HEK293 (cell line): ENCODE results near the gene LRP2BP.
"Not testable (repeated sequence)": the region's sequence is repeated elsewhere in the genome, so short reads cannot be mapped to it uniquely, and the experiment has no call there.

Experiments used
- CTCF ChIA-PET: fragments of 350-600 bp; formaldehyde crosslinking; extraction: SDS; loops from one replicate; lab custom pipeline; 2021; ENCODE audit warnings: antibody characterized with exemption; lab: Yijun Ruan, JAX
- POLR2A ChIA-PET: fragments of 300-600 bp; formaldehyde crosslinking; extraction: SDS; loops from one replicate; lab custom pipeline; 2020; ENCODE audit warnings: antibody characterized with exemption, inconsistent platforms; lab: Yijun Ruan, JAX
- H3K27ac ChIP-seq: fragments of 200-500 bp; sonication (Bioruptor generic); 2 replicates; pipeline ENCODE4 v1.5.1; 2014; ENCODE audit warnings: low read depth, low read length, control low read depth, inconsistent platforms; ENCODE audit errors: extremely low read depth
- H3K36me3 ChIP-seq, 2 experiments: fragments of 200-500 bp in 1 of 2; sonication (Bioruptor generic) in 1 of 2; 1 replicate in 1 of 2; 2 replicates in 1 of 2; pipeline ENCODE4 v1.5.1; 2014 to 2017; ENCODE audit warnings: inconsistent platforms in 2 of 2, low read length in 2 of 2; ENCODE audit not compliant: control insufficient read depth in 2 of 2, insufficient read depth in 1 of 2
- H3K4me1 ChIP-seq: fragments of 200-500 bp; sonication (Bioruptor generic); 2 replicates; pipeline ENCODE4 v1.5.1; 2014; ENCODE audit warnings: mild to moderate bottlenecking, low read length, inconsistent platforms; ENCODE audit not compliant: control insufficient read depth, insufficient read depth
- H3K4me3 ChIP-seq: 2 replicates; pipeline ENCODE4 v1.5.1; 2011; ENCODE audit warnings: low read depth, mild to moderate bottlenecking, control low read depth, low read length, moderate library complexity
- H3K9me3 ChIP-seq: fragments of 200-500 bp; sonication (Bioruptor generic); 2 replicates; pipeline ENCODE4 v1.5.1; 2014; ENCODE audit warnings: low read depth, low read length, inconsistent platforms; ENCODE audit not compliant: control insufficient read depth, insufficient read depth
- GLI2 ChIP-seq: fragments of 450-650 bp; formaldehyde crosslinking; IDR thresholded peaks from 2 replicates; pipeline ENCODE4; 2017; ENCODE audit warnings: missing biosample characterization, missing genetic modification characterization, low read depth, borderline replicate concordance
- GLIS2 ChIP-seq: fragments of 450-650 bp; formaldehyde crosslinking; IDR thresholded peaks from 2 replicates; pipeline ENCODE4 v1.5.1; 2016; ENCODE audit warnings: missing biosample characterization, missing genetic modification characterization
- MZF1 ChIP-seq: fragments of 450-650 bp; formaldehyde crosslinking; IDR thresholded peaks from 2 replicates; pipeline ENCODE4 v1.5.1; 2017; ENCODE audit warnings: missing biosample characterization, missing genetic modification characterization, borderline replicate concordance
- TCF7L2 ChIP-seq: IDR thresholded peaks from 2 replicates; pipeline ENCODE4 v1.6.1; 2011; ENCODE audit warnings: low read depth, mild to moderate bottlenecking, inconsistent platforms, low read length, moderate library complexity, borderline replicate concordance
- ZNF146 ChIP-seq: fragments of 450-650 bp; formaldehyde crosslinking; IDR thresholded peaks from 2 replicates; pipeline ENCODE4 v1.5.1; 2016; ENCODE audit warnings: missing biosample characterization, missing genetic modification characterization
- ZNF184 ChIP-seq: fragments of 450-650 bp; IDR thresholded peaks from 2 replicates; pipeline ENCODE4 v1.5.1; 2018; ENCODE audit warnings: missing biosample characterization, mild to moderate bottlenecking, missing genetic modification characterization
- ZNF239 ChIP-seq: fragments of 450-650 bp; formaldehyde crosslinking; IDR thresholded peaks from 2 replicates; pipeline ENCODE4 v1.5.1; 2016; ENCODE audit warnings: missing biosample characterization, missing genetic modification characterization
- ZNF248 ChIP-seq: fragments of 450-650 bp; formaldehyde crosslinking; IDR thresholded peaks from 2 replicates; pipeline ENCODE4 v1.5.1; 2017; ENCODE audit warnings: missing biosample characterization, missing genetic modification characterization
- ZNF335 ChIP-seq: fragments of 450-650 bp; formaldehyde crosslinking; conservative IDR thresholded peaks from 2 replicates; pipeline ENCODE4 v1.5.1; 2016; ENCODE audit warnings: missing biosample characterization, missing genetic modification characterization
- ZNF366 ChIP-seq: fragments of 450-650 bp; formaldehyde crosslinking; conservative IDR thresholded peaks from 2 replicates; pipeline ENCODE4 v1.5.1; 2016; ENCODE audit warnings: missing biosample characterization, missing genetic modification characterization
- ZNF37A ChIP-seq: fragments of 450-650 bp; IDR thresholded peaks from 2 replicates; pipeline ENCODE4 v1.5.1; 2018; ENCODE audit warnings: missing biosample characterization, missing genetic modification characterization
- ZNF510 ChIP-seq: fragments of 450-650 bp; formaldehyde crosslinking; IDR thresholded peaks from 2 replicates; pipeline ENCODE4 v1.5.1; 2018; ENCODE audit warnings: mild to moderate bottlenecking, missing genetic modification characterization, missing biosample characterization; ENCODE audit not compliant: insufficient replicate concordance
- ZNF521 ChIP-seq: fragments of 450-650 bp; formaldehyde crosslinking; IDR thresholded peaks from 2 replicates; pipeline ENCODE4 v1.5.1; 2017; ENCODE audit warnings: missing biosample characterization, mild to moderate bottlenecking, missing genetic modification characterization
- ZNF621 ChIP-seq: fragments of 450-650 bp; formaldehyde crosslinking; IDR thresholded peaks from 2 replicates; pipeline ENCODE4 v1.5.1; 2017; ENCODE audit warnings: missing biosample characterization, missing genetic modification characterization
- ZNF677 ChIP-seq: fragments of 450-650 bp; IDR thresholded peaks from 2 replicates; pipeline ENCODE4 v1.5.0; 2018; ENCODE audit warnings: missing biosample characterization, mild to moderate bottlenecking, missing genetic modification characterization, moderate library complexity
- TF ChIP-seq, protein P1 (sequence below): fragments of 450-650 bp; formaldehyde crosslinking; IDR thresholded peaks from 2 replicates; pipeline ENCODE4 v1.5.1; 2016; ENCODE audit warnings: missing biosample characterization, missing genetic modification characterization, borderline replicate concordance
- TF ChIP-seq, protein P2 (sequence below): fragments of 450-650 bp; formaldehyde crosslinking; IDR thresholded peaks from 2 replicates; pipeline ENCODE4 v1.5.1; 2016; ENCODE audit warnings: missing biosample characterization, missing genetic modification characterization

Gene LRP2BP

GRCh38 chr4:185364886-185365285, 30.8 kb downstream of the LRP2BP start:
- TF ChIP-seq ZNF510 (tag by site-specific recombination) = no peak
- no peak for TF ChIP-seq MZF1
- TF ChIP-seq ZNF677 = no peak
- no peak for TF ChIP-seq ZNF239 (tag by site-specific recombination)
- no peak for TF ChIP-seq ZNF248 (tag by site-specific recombination)
- TF ChIP-seq ZNF146 (tag by site-specific recombination) = no peak
- no peak for TF ChIP-seq ZNF335 (tag by site-specific recombination)
- H3K4me3 ChIP-seq = no peak overlapping the region
- H3K36me3 ChIP-seq = peaks cover 0 to 14% of the 10 kb centered on the region in 2 experiments
- H3K27ac ChIP-seq = no peak overlapping the region
- H3K4me1 ChIP-seq = no peaks in the 10 kb centered on the region
- no peaks in the 10 kb centered on the region for H3K9me3 ChIP-seq
- CTCF ChIA-PET = no interaction called here
- POLR2A ChIA-PET = no interaction called here

DNA sequence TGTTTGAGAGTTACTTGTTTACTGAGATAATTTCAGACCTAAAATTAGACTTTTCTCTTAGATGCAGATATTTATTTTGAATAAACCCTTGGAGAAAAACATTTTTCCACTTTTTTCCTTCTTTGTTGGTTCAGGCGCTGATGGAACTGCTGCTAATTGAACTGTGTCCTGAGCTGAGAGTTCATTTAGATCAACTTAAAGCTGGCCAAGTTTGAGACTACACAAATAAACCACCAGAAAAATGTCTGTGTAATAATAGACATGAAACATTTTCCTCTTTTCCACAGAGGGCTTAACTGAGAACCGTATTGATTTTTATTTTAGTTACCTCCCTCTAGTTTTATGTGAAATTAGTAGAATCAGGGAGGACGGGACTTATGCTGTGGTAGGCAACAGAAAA, 32.5 kb downstream of the LRP2BP start:
- H3K9me3 ChIP-seq = no peaks in the 10 kb centered on the region
- H3K36me3 ChIP-seq = peaks cover 0 to 17% of the 10 kb centered on the region in 2 experiments
- ChIA-PET CTCF (interaction anchor here (0.6 kb wide), 1 partner anchor 112 kb away, joined by 8 read pairs; no protein-coding TSS in a partner anchor), POLR2A (no interaction called here)
- H3K4me3 ChIP-seq = no peak overlapping the region
- no peak for TF ChIP-seq ZNF37A (tag by site-specific recombination)
- TF ChIP-seq GLI2 (tag by site-specific recombination) = no peak
- TF ChIP-seq ZNF184 (tag by site-specific recombination) = no peak
- TF ChIP-seq TCF7L2 = no peak
- TF ChIP-seq, protein P1, sequence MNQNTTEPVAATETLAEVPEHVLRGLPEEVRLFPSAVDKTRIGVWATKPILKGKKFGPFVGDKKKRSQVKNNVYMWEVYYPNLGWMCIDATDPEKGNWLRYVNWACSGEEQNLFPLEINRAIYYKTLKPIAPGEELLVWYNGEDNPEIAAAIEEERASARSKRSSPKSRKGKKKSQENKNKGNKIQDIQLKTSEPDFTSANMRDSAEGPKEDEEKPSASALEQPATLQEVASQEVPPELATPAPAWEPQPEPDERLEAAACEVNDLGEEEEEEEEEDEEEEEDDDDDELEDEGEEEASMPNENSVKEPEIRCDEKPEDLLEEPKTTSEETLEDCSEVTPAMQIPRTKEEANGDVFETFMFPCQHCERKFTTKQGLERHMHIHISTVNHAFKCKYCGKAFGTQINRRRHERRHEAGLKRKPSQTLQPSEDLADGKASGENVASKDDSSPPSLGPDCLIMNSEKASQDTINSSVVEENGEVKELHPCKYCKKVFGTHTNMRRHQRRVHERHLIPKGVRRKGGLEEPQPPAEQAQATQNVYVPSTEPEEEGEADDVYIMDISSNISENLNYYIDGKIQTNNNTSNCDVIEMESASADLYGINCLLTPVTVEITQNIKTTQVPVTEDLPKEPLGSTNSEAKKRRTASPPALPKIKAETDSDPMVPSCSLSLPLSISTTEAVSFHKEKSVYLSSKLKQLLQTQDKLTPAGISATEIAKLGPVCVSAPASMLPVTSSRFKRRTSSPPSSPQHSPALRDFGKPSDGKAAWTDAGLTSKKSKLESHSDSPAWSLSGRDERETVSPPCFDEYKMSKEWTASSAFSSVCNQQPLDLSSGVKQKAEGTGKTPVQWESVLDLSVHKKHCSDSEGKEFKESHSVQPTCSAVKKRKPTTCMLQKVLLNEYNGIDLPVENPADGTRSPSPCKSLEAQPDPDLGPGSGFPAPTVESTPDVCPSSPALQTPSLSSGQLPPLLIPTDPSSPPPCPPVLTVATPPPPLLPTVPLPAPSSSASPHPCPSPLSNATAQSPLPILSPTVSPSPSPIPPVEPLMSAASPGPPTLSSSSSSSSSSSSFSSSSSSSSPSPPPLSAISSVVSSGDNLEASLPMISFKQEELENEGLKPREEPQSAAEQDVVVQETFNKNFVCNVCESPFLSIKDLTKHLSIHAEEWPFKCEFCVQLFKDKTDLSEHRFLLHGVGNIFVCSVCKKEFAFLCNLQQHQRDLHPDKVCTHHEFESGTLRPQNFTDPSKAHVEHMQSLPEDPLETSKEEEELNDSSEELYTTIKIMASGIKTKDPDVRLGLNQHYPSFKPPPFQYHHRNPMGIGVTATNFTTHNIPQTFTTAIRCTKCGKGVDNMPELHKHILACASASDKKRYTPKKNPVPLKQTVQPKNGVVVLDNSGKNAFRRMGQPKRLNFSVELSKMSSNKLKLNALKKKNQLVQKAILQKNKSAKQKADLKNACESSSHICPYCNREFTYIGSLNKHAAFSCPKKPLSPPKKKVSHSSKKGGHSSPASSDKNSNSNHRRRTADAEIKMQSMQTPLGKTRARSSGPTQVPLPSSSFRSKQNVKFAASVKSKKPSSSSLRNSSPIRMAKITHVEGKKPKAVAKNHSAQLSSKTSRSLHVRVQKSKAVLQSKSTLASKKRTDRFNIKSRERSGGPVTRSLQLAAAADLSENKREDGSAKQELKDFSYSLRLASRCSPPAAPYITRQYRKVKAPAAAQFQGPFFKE (tag by site-specific recombination) = no peak
- TF ChIP-seq GLIS2 (tag by site-specific recombination) = no peak
- no peak for TF ChIP-seq ZNF366 (tag by site-specific recombination)
- TF ChIP-seq ZNF521 (tag by site-specific recombination) = no peak
- TF ChIP-seq, protein P2, sequence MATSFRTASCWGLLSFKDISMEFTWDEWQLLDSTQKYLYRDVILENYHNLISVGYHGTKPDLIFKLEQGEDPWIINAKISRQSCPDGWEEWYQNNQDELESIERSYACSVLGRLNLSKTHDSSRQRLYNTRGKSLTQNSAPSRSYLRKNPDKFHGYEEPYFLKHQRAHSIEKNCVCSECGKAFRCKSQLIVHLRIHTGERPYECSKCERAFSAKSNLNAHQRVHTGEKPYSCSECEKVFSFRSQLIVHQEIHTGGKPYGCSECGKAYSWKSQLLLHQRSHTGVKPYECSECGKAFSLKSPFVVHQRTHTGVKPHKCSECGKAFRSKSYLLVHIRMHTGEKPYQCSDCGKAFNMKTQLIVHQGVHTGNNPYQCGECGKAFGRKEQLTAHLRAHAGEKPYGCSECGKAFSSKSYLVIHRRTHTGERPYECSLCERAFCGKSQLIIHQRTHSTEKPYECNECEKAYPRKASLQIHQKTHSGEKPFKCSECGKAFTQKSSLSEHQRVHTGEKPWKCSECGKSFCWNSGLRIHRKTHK (tag by site-specific recombination) = no peak
- TF ChIP-seq ZNF621 = no peak
- peaks cover 3% of the 10 kb centered on the region; the same call in 1 of the 2 replicates for H3K4me1 ChIP-seq
- no peak overlapping the region for H3K27ac ChIP-seq

GRCh38 chr4:185362570-185362969, 33.2 kb downstream of the LRP2BP start:
- H3K27ac ChIP-seq, H3K4me1 ChIP-seq, POLR2A ChIA-PET, H3K9me3 ChIP-seq, H3K4me3 ChIP-seq: not testable (repeated sequence)
- CTCF ChIA-PET = interaction anchor here (0.7 kb wide), 1 partner anchor 63 kb away, joined by 3 read pairs; the partner anchor contains the start of gene UFSP2
- peaks cover 0 to 21% of the 10 kb centered on the region in 2 experiments for H3K36me3 ChIP-seq
